SHP77 (cell line): Measurements from ENCODE around the gene MFN1.

Experiments
- DNase-seq, 2 experiments: peaks; one replicate each; lab custom pipeline; 2025; lab: John Stamatoyannopoulos, UW

Gene MFN1

GRCh38 chr3:179432021-179432420 is 84.5 kb downstream of the MFN1 start:
- DNase-seq = no peak

- no peak for DNase-seq
Measured at GRCh38 chr3:179432451-179432850, 84.9 kb downstream of the MFN1 start.

GRCh38 chr3:179436517-179436916 is 89.0 kb downstream of the MFN1 start:
- no peak for DNase-seq

GRCh38 chr3:179438841-179439240 is 91.3 kb downstream of the MFN1 start:
- no peak for DNase-seq
